ENCODE results near the gene GUCY1A1. TPM values are rescaled to one million over a fixed set of nuclear protein-coding genes. Genes with fewer than 3 reads are reported as not detected.

The GUCY1A1 gene
- total RNA-seq, 2 experiments from 2014 or later, result not detected

GRCh38 chr4:155692361-155692760, 25.7 kb downstream of the GUCY1A1 start:
- CTCF ChIA-PET (ENCODE audit: unreplicated experiment), result no interaction called here
- no peak for TF ChIP-seq EZH2phosphoT487 (IDR thresholded peaks at IDR 0.05; ENCODE audit: borderline replicate concordance, low read depth, low read length)
- no peak for TF ChIP-seq CTCF (conservative IDR thresholded peaks at IDR 0.05; ENCODE audit: low read length)

GRCh38 chr4:155693015-155693663, 26.5 kb downstream of the GUCY1A1 start:
- no peaks in the 10 kb centered on the region for H3K9me2 ChIP-seq (ENCODE audit: insufficient read depth, low read length)
- no peak overlapping the region for H3K27ac ChIP-seq (ENCODE audit: low read depth, low read length, poor library complexity, severe bottlenecking)
- DNase-seq (ENCODE audit: low spot score), result no peak
- no peaks in the 10 kb centered on the region for H3K36me3 ChIP-seq (ENCODE audit: insufficient read depth, low read length)
- no peaks in the 10 kb centered on the region for H3K9me3 ChIP-seq (ENCODE audit: low read length)
- H3K4me3 ChIP-seq (ENCODE audit: low read depth, low read length, poor library complexity, severe bottlenecking), result no peak overlapping the region
- ChIA-PET POLR2A (interaction anchor here (0.6 kb wide), 1 partner anchor 551 kb away, joined by 3 read pairs; no protein-coding TSS in a partner anchor), CTCF (ENCODE audit: unreplicated experiment) (no interaction called here)
- no peaks in the 10 kb centered on the region for H3K4me1 ChIP-seq (ENCODE audit: insufficient read depth, low read length, poor library complexity, severe bottlenecking)
- H4K20me1 ChIP-seq (ENCODE audit: insufficient read depth, low read length), result no peaks in the 10 kb centered on the region
- no peak overlapping the region for H2AFZ ChIP-seq (ENCODE audit: low read length)
- intact Hi-C loops (cut with micrococcal nuclease; ENCODE audit: unreplicated experiment), result no loop called here
- no TSS peak for BruUV-seq (replicated peaks)
- TF ChIP-seq CTCF (conservative IDR thresholded peaks at IDR 0.05; ENCODE audit: low read length) (no peak), EZH2phosphoT487 (IDR thresholded peaks at IDR 0.05; ENCODE audit: borderline replicate concordance, low read depth, low read length) (no peak)
- no peak overlapping the region for H3K4me2 ChIP-seq (ENCODE audit: low read length)
- no peaks in the 10 kb centered on the region for H3K79me2 ChIP-seq (ENCODE audit: insufficient read depth, low read depth, low read length)

More at GRCh38 chr4:155692361-155692760, 25.7 kb downstream of the GUCY1A1 start:
- Histone ChIP-seq H3K9me3 (ENCODE audit: low read length) (no peaks in the 10 kb centered on the region), H3K4me1 (ENCODE audit: insufficient read depth, low read length, poor library complexity, severe bottlenecking) (no peaks in the 10 kb centered on the region), H3K36me3 (ENCODE audit: insufficient read depth, low read length) (no peaks in the 10 kb centered on the region), H3K9me2 (ENCODE audit: insufficient read depth, low read length) (no peaks in the 10 kb centered on the region), H2AFZ (ENCODE audit: low read length) (no peak overlapping the region), H3K4me3 (ENCODE audit: low read depth, low read length, poor library complexity, severe bottlenecking) (no peak overlapping the region), H3K27ac (ENCODE audit: low read depth, low read length, poor library complexity, severe bottlenecking) (no peak overlapping the region), H4K20me1 (ENCODE audit: insufficient read depth, low read length) (no peaks in the 10 kb centered on the region), H3K79me2 (ENCODE audit: insufficient read depth, low read depth, low read length) (no peaks in the 10 kb centered on the region), H3K4me2 (ENCODE audit: low read length) (no peak overlapping the region)
- no TSS peak for BruUV-seq (replicated peaks)
- intact Hi-C loops (cut with micrococcal nuclease; ENCODE audit: unreplicated experiment), result no loop called here
- no peak for DNase-seq (ENCODE audit: low spot score)
- POLR2A ChIA-PET, result no interaction called here

GRCh38 chr4:155694100-155694785, 27.6 kb downstream of the GUCY1A1 start:
- intact Hi-C loops (cut with micrococcal nuclease; ENCODE audit: unreplicated experiment), result no loop called here
- no TSS peak for BruUV-seq (replicated peaks)
- CTCF ChIA-PET (ENCODE audit: unreplicated experiment), result no interaction called here

More at GRCh38 chr4:155694100-155694785, 27.6 kb downstream of the GUCY1A1 start:
- no peaks in the 10 kb centered on the region for H3K36me3 ChIP-seq (ENCODE audit: insufficient read depth, low read length)
- H4K20me1 ChIP-seq (ENCODE audit: insufficient read depth, low read length), result no peaks in the 10 kb centered on the region
- H3K4me1 ChIP-seq (ENCODE audit: insufficient read depth, low read length, poor library complexity, severe bottlenecking), result no peaks in the 10 kb centered on the region
- H3K4me2 ChIP-seq (ENCODE audit: low read length), result no peak overlapping the region
- no peak overlapping the region for H3K27ac ChIP-seq (ENCODE audit: low read depth, low read length, poor library complexity, severe bottlenecking)
- no peaks in the 10 kb centered on the region for H3K9me2 ChIP-seq (ENCODE audit: insufficient read depth, low read length)
- H3K4me3 ChIP-seq (ENCODE audit: low read depth, low read length, poor library complexity, severe bottlenecking), result no peak overlapping the region
- no peak overlapping the region for H2AFZ ChIP-seq (ENCODE audit: low read length)
- no peak for DNase-seq (ENCODE audit: low spot score)
- POLR2A ChIA-PET, result interaction anchor here (0.6 kb wide), 1 partner anchor 227 kb away, joined by 3 read pairs; no protein-coding TSS in a partner anchor
- TF ChIP-seq EZH2phosphoT487 (IDR thresholded peaks at IDR 0.05; ENCODE audit: borderline replicate concordance, low read depth, low read length) (no peak), CTCF (conservative IDR thresholded peaks at IDR 0.05; ENCODE audit: low read length) (no peak)
- no peaks in the 10 kb centered on the region for H3K79me2 ChIP-seq (ENCODE audit: insufficient read depth, low read depth, low read length)
- no peaks in the 10 kb centered on the region for H3K9me3 ChIP-seq (ENCODE audit: low read length)
